HG02870 (cell line): ENCODE results near the gene SAMD4B.

Source experiments
- ATAC-seq: cut with Tn5 transposase; IDR thresholded peaks from one replicate; pipeline ENCODE4 v1.9.1; 2021; ENCODE audit warnings: mild to moderate bottlenecking, moderate library complexity; ENCODE audit not compliant: unreplicated experiment

Gene SAMD4B

GRCh38 chr19:39386557-39386956 is 44.3 kb downstream of the SAMD4B start:
- ATAC-seq = no peak

DNA sequence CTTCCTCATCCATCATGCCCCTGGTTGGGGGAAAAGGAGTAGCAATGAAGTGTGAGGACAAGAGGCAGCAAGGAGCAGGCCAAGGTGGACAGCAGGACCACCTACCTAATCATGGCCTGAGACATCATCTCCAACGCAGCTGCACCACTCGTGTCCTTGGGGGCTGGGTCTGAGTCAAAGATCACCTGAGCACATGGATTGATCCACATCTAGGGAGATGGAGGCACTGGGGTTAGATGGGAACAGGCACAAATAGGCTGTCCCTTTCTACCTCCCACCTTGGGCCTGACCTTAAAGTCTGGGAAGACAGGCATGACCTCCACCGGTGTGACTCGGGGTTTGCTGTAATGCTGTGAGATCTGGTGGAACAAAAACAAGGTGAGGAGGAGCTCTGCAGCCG is 46.4 kb downstream of the SAMD4B start:
- ATAC-seq = no peak

- no peak for ATAC-seq
These were observed 47.6 kb downstream of the SAMD4B start for GRCh38 chr19:39389631-39390414.

DNA sequence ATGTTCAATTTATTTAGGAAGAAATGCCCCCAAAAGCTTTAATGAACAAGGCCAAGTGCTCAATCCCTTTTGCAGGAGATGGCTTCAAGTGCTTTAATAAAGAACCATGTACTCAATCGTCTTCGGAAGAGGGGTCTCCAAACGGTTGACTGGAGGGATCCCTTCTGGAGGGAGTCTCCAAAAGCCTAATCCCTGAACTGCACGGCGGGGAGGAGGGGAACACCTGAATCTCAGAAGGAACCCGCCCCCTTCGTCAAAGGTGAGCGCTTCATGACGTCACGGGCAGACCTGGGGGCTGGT is 48.2 kb downstream of the SAMD4B start:
- ATAC-seq = no peak

- ATAC-seq = peak; percentile 92
These were observed 48.7 kb downstream of the SAMD4B start, which contains the start of the genes MED29 and PAF1 for GRCh38 chr19:39390751-39391437. MED29 (plus strand) TSS chr19:39391378; CDS start chr19:39391423, 45 bp downstream. PAF1 (minus strand) TSS chr19:39391106; CDS start chr19:39390864, 242 bp downstream.

GRCh38 chr19:39397360-39398296 is 55.4 kb downstream of the SAMD4B start:
- ATAC-seq = peak; percentile 41

DNA sequence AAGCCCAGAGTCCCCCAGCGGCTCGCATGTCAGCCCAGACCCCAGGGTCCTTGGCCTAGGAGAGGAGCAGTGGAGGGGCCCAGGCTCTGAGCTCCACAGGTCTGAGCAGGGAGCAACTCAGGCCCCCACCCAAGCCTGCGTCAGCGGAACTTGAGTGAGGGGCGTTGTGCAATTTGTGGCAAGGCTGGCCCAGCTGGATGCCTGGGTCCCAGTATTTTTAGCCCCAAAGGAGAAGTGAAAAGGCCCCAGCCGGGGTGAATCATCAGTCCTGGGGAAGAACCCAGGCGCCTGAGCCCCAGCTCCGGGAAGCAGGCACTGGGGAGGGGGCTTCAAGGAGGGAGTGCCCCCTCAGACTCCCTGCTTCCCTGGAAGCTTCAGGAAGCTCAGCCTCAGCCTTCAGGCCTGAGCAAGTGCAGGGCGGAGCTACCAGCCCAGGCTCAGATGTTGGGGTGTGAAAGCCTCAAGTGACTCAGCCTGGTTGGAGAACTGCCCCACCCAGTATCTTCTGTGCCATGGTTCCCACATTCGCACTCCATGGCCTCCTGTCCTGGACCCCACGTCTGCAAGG is 56.2 kb downstream of the SAMD4B start:
- no peak for ATAC-seq

- ATAC-seq = no peak
These were observed 57.4 kb downstream of the SAMD4B start for GRCh38 chr19:39399668-39400050.

DNA sequence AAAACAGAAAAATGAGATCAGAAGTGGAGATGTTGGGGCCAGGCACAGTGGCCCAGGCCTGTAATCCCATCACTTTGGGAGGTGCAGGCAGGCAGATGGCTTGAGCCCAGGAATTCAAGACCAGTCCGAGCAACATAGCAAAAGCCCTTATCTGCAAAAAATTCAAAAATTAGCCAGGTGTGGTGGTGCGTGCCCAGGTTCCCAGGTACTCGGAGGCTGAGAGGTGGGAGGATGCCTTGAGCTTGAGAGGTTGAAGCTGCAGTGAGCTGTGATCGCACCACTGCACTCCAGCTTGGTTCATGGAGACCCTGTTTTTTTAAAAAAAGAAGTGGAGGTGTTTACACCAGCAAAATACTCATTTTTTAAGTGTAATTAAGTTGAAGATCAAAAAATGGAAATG is 57.8 kb downstream of the SAMD4B start:
- ATAC-seq = no peak

GRCh38 chr19:39401070-39401548 is 58.9 kb downstream of the SAMD4B start:
- no peak for ATAC-seq

- no peak for ATAC-seq
These were observed 59.5 kb downstream of the SAMD4B start for GRCh38 chr19:39401549-39402345.

DNA sequence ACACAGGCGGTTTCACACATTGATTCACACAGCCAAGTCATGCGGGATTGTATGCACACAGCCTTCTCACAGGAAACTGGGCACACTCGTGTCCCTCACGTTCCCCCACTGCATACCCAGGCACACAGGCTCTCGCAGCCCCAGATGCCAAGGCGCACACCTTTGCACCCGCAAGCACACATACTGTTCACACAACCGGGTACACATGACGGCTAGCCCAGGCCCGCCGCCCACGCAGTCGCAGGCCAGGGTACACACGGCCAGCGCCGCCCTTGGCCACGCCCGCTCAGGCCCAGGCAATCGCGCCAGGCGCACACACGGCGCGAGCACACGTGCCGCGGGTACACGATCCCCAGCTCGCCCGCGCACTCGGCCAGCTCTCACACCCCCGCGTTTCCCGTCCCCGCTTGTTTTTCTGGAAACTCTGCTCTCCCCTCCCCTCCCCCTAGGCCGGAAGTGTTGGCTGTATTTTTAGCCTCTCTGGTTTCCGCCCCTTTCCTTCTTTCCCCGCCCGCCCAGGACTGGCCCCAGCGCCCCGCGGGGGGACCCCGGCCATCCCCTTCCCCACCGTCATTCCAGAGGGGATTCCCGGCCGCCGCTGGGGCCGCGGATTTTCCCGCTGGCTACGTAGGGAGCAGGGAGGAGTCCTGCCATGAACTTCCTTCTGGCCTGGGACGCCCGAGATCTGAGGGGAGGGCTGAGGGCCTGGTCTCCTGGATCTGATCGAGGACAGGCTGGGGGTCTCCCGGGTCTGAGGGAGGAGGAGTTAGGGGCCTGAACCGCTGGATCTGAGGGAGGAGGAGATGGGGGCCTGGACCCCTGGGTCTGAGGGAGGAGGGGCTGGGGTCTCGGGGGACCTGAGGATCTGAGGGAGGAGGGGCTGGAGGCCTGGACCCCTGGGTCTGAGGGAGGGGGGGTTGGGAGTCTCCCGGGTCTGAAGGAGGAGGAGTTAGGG is 60.4 kb downstream of the SAMD4B start:
- peak; percentile 24 for ATAC-seq

DNA sequence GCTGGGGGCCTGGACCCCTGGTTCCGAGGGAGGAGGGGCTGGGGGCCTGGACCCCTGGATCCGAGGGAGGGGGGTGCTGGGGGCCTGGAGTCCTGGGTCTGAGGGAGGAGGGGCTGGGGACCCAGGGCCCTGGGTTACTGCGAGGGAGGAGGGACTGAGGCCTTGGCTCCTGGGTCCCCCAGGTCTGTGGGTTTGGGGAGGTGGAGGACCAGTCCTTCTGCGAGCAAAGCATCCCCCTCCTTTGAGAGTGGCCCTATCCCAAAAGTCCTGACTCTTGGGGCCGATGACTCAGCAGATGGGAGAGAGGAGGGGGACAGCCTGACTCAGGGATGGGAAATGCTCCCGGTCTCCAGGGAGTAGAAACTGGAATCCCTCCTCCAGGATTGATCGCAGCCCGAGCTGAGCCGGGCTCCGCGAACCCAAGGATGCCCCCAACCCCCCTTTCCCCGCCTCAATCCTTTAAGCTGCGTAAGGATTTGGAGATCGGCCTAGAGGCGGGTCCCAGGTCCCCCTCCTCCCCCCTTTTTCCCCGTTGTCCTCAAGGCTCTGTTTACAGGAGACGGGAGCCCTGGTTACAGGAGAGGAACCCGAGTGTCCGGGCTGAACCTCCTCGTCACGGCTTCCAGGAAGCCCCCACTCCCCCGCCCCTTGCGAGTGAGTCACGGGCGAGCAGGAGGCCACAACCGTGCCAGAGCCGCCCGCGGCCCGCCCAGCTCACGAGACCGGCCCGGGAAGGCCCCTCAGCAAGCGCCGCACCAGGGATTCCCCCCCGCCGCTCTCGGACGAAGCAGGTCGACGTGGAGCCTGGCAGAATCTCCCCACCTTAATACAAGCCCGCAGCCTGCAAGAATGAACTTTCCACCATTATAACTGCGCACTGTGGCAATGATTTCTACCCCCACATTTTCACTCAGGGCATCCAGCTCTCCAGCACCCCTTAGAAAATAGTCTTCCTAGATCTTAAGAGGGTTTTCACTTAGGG is 61.4 kb downstream of the SAMD4B start:
- no peak for ATAC-seq

DNA sequence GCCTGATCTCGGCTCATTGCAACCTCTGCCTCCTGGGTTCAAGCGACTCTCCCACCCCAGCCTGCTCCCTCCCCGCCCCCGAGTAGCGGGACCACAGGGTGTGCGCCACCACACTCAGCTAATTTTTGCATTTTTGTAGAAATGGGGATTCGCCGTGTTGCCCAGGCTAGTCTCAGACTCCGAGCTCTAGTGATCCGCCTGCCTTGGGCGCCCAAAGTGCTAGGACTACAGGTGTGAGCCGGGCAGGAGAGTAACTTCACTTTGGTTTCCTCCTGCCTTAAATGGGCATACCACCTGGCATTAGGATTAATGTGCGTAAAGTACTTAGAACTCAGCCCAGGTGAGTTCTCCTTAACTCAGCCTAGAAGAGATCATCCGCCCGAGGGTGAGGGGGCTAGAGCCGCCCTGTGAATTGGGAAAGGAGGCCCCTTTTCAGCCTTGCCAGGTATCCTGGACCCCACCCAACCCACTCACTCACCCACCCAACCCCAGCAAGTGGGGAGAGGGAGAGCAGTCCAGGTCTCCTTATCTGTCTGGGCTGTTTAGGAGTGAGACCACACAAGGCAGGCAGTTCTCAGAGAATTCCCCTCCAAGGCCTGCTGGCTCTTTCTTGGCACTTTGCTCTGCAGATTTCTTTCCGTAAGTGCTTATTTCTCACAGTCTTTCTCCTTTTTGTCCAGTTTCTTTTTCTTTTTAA is 63.2 kb downstream of the SAMD4B start:
- no peak for ATAC-seq

GRCh38 chr19:39405958-39406655 is 63.9 kb downstream of the SAMD4B start:
- no peak for ATAC-seq

DNA sequence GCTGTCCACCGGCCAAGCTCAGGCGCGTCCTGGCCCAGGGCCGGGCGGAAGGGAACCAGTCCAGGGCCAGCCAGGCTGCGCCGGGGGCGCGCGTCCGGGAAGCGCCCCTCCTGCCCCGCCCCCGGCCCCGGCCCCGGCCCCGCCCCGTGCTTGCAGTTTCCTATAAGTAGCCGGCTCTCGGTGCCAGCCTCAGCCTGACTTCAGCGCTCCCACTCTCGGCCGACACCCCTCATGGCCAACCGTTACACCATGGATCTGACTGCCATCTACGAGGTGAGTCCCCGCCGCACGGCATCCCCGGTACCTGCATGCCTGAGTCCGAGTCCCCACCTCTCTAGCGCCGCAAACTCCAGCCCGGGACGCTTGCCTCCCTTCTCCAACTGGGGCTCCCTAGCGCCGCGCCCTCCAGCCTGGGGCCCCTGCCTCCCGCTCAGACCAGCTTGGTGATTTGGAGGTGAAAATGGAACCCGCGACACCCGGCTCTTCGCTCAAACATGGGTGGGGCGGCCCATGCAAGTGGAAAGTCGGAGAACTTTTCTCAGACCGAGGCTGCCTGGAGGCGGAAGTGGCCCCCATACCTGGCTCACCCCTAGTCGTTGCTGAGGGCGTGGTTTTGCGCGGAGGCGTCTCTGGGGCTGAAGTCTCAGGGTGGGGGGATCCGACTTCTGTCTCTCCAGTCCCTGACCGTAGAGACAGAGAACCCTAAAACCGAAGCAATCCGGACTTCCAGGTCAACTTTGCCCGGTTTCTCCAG is 64.6 kb downstream of the SAMD4B start, which contains the start of gene ZFP36:
Gene ZFP36 (plus strand): TSS at position 192 of the 754 bp plus-strand sequence. CDS start 58 bp downstream, at position 250.
- no peak for ATAC-seq
